PC-9 (cell line): Measurements from ENCODE around the gene GAL3ST3.

ENCODE experiments used
- EZH2 ChIP-seq: fragments of 200-600 bp; sonication (generic); IDR thresholded peaks from 2 replicates; pipeline ENCODE4 v1.8.0; 2017; ENCODE audit warnings: antibody characterized with exemption, low read depth
- TF ChIP-seq, protein P1 (sequence below): fragments of 200-600 bp; sonication (generic); conservative IDR thresholded peaks from 2 replicates; pipeline ENCODE4 v1.6.1; 2017; ENCODE audit warnings: mixed run types, antibody characterized with exemption, mild to moderate bottlenecking, moderate library complexity

DNA sequence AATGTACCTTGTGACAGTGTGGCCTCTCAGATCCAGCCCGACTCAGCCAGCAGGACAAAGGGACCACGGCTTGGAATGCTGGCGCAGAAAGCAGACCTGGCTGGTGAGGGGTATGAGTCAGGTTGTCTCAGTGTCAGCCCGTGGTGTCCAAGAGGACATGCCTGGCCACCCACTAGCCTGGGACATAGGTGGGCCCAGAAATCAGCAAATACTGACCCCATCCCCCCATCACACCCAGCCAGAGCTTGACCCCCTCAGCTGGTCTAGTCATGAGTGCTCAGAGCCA, 42.1 kb downstream of the GAL3ST3 start:
- TF ChIP-seq EZH2, result no peak
- TF ChIP-seq, protein P1, sequence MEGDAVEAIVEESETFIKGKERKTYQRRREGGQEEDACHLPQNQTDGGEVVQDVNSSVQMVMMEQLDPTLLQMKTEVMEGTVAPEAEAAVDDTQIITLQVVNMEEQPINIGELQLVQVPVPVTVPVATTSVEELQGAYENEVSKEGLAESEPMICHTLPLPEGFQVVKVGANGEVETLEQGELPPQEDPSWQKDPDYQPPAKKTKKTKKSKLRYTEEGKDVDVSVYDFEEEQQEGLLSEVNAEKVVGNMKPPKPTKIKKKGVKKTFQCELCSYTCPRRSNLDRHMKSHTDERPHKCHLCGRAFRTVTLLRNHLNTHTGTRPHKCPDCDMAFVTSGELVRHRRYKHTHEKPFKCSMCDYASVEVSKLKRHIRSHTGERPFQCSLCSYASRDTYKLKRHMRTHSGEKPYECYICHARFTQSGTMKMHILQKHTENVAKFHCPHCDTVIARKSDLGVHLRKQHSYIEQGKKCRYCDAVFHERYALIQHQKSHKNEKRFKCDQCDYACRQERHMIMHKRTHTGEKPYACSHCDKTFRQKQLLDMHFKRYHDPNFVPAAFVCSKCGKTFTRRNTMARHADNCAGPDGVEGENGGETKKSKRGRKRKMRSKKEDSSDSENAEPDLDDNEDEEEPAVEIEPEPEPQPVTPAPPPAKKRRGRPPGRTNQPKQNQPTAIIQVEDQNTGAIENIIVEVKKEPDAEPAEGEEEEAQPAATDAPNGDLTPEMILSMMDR, result no peak
